Measurements from ENCODE around the gene LCLAT1.
"Not testable (repeated sequence)": the region's sequence is repeated elsewhere in the genome, so short reads cannot be mapped to it uniquely, and the experiment has no call there.

Gene LCLAT1

DNA sequence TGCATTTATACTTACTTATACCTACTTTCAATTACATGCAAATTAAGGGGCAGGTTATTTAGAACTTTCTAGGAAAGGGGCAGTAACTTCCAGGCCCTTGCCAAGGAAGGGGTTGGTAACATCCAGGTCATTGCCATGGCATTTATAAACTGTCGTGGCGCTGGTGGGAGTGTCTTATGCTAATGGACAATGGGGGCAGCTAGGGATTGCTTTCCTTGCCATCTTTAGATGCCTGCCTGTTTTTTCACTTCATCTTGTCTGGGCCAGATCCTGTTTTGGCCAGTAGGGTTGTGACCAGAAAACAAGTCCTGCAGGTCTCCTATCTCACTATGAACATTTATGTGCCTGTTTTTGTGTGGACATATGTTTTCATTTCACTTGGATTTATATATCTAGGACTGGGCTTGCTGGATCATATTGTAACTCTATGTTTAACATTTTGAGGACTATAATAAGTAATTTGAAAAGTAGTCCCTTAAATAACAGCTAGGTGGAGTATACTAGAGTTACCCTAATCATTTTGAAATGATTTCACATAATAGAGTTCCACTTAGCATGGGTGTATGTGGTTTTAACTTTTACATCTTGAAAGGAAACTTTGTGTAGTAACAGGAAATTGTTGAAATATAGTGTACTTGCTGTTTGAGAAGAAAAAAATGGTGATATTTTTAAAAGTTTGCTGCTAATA is 56.1 kb downstream of the LCLAT1 start:
- no peak overlapping the region for H3K9ac ChIP-seq (ENCODE audit: low read length)
- no peaks in the 10 kb centered on the region for H3K4me1 ChIP-seq (ENCODE audit: control insufficient read depth, insufficient read depth, low read length)
- H3K9me3 ChIP-seq (ENCODE audit: control insufficient read depth, low read length) = peaks cover 5% of the 10 kb centered on the region
- no peak overlapping the region for H3K4me3 ChIP-seq (ENCODE audit: low read length)
- no peaks in the 10 kb centered on the region for H3K27me3 ChIP-seq (ENCODE audit: control insufficient read depth, insufficient read depth, low read length)
- H3K36me3 ChIP-seq (ENCODE audit: control insufficient read depth, insufficient read depth, low read length) = no peaks in the 10 kb centered on the region

DNA sequence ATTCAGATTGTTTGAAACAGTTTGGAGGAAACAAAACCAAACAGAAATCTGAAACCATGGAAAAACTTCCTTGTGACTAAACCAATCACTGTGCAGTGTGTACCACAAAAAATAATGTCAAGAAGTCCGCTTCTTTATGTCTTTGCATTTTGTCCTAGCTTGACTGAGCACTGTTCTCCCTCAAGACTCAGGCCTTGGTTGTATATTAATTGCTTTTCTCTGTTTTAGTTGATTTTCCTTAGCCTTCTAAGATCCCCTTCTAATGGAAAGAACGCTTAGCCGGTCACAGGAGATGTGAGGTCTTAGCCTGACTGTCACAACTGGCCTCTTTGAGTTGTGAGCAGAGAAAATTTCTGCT is 56.6 kb downstream of the LCLAT1 start:
- Histone ChIP-seq H3K27me3 (ENCODE audit: control insufficient read depth, insufficient read depth, low read length) (no peaks in the 10 kb centered on the region), H3K4me3 (ENCODE audit: low read length) (no peak overlapping the region), H3K9ac (ENCODE audit: low read length) (no peak overlapping the region)

DNA sequence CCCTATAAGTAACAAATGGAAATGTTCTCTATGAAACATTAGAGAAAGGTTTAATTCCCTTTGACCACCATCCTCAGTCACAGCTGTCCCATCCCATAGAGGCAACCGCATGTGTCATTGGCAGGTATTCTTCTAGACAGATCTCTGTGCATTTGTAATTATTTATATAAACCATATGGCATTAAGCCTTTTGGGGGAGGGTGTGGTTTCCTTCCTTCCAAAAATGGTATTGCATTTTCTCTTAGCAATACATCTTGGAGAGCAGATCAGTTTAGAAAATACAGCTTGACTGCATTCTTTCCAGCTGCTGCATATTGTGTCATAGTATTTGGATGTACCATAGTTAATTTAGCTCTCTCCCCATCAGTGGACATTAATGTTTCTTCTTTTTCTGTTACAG is 57.7 kb downstream of the LCLAT1 start:
- no peaks in the 10 kb centered on the region for H3K36me3 ChIP-seq (ENCODE audit: control insufficient read depth, insufficient read depth, low read length)
- H3K9ac ChIP-seq (ENCODE audit: low read length) = no peak overlapping the region
- H3K4me3 ChIP-seq (ENCODE audit: low read length) = no peak overlapping the region
- no peaks in the 10 kb centered on the region for H3K4me1 ChIP-seq (ENCODE audit: control insufficient read depth, insufficient read depth, low read length)
- H3K27me3 ChIP-seq (ENCODE audit: control insufficient read depth, insufficient read depth, low read length) = no peaks in the 10 kb centered on the region
- H3K9me3 ChIP-seq (ENCODE audit: control insufficient read depth, low read length) = peaks cover 5% of the 10 kb centered on the region

More for the DNA sequence above, 56.6 kb downstream of the LCLAT1 start:
- peaks cover 5% of the 10 kb centered on the region for H3K9me3 ChIP-seq (ENCODE audit: control insufficient read depth, low read length)
- no peaks in the 10 kb centered on the region for H3K4me1 ChIP-seq (ENCODE audit: control insufficient read depth, insufficient read depth, low read length)
- no peaks in the 10 kb centered on the region for H3K36me3 ChIP-seq (ENCODE audit: control insufficient read depth, insufficient read depth, low read length)

DNA sequence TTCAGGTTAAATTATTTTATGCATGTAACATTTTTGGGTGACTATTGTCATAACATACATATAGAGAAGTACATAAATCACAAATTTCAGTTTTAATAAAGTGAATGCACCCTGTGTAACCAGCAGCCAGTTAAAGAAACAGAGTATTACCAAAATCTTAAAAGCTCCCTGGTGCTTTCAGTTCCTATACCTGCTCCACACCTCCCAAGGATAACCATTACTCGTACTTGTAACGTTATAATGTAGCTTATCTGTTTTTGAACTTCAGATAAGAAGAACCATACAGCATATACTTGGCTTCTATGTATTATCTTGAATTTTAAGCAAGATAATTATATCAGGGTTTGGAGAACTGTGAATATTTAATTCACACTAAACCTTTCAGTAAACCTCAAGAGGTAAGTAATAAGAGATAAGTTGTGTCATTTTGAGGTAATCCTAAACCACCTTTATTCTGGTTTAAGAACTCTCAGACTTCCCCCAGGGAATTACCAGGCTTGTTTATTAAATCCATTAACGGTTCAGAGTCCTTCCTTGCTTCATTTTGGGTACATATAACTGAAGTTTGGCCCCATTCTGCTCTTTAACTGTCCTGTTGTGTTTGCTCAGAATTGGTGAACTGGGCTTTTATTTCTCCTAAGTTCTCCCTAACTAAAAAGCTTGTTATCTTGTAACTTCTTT is 58.6 kb downstream of the LCLAT1 start:
- peaks cover 4% of the 10 kb centered on the region for H3K9me3 ChIP-seq (ENCODE audit: control insufficient read depth, low read length)
- H3K9ac ChIP-seq (ENCODE audit: low read length) = no peak overlapping the region
- no peaks in the 10 kb centered on the region for H3K36me3 ChIP-seq (ENCODE audit: control insufficient read depth, insufficient read depth, low read length)
- H3K4me1 ChIP-seq (ENCODE audit: control insufficient read depth, insufficient read depth, low read length) = no peaks in the 10 kb centered on the region
- H3K27me3 ChIP-seq (ENCODE audit: control insufficient read depth, insufficient read depth, low read length) = no peaks in the 10 kb centered on the region
- H3K4me3 ChIP-seq (ENCODE audit: low read length) = no peak overlapping the region

DNA sequence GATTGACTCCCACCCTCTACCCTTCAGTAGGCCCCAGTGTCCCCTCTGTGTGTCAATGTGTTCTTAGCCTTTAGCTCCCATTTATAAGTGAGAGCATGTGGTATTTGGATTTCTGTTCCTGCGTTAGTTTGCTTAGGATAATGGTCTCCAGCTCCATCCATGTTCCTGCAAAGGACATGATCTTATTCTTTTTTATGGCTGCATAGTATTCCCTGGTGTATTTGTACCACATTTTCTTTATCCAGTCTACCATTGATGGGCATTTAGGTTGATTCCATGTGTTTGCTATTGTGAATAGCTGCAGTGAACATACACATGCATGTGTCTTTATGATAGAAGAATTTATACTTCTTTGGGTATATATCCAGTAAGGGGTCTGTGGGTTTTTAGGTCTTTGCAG is 60.4 kb downstream of the LCLAT1 start:
- not testable (repeated sequence) for H3K4me3 ChIP-seq (ENCODE audit: low read length); H3K4me1 ChIP-seq (ENCODE audit: control insufficient read depth, insufficient read depth, low read length); H3K36me3 ChIP-seq (ENCODE audit: control insufficient read depth, insufficient read depth, low read length); H3K9ac ChIP-seq (ENCODE audit: low read length); H3K9me3 ChIP-seq (ENCODE audit: control insufficient read depth, low read length); H3K27me3 ChIP-seq (ENCODE audit: control insufficient read depth, insufficient read depth, low read length)

DNA sequence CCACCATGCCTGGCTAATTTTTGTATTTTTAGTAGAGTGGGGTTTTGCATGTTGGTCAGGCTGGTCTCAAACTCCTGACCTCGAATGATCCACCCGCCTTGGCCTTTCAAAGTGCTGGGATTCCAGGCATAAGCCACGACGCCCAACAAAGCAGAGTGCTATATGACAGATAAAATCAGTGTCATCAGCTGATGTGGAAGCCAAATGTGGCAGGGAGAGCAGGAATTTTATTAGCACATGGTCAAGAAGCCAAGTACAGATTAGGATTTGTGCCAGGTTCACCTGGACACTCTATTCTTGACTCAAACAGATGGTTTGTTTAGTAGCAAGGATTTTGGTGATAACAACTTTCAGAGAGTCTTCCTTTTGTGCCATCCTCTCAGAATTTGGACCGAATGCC is 62.7 kb downstream of the LCLAT1 start:
- H3K9me3 ChIP-seq (ENCODE audit: control insufficient read depth, low read length) = no peaks in the 10 kb centered on the region
- no peak overlapping the region for H3K4me3 ChIP-seq (ENCODE audit: low read length)
- H3K4me1 ChIP-seq (ENCODE audit: control insufficient read depth, insufficient read depth, low read length) = peaks cover 11% of the 10 kb centered on the region
- no peaks in the 10 kb centered on the region for H3K36me3 ChIP-seq (ENCODE audit: control insufficient read depth, insufficient read depth, low read length)
- no peak overlapping the region for H3K9ac ChIP-seq (ENCODE audit: low read length)
- no peaks in the 10 kb centered on the region for H3K27me3 ChIP-seq (ENCODE audit: control insufficient read depth, insufficient read depth, low read length)

DNA sequence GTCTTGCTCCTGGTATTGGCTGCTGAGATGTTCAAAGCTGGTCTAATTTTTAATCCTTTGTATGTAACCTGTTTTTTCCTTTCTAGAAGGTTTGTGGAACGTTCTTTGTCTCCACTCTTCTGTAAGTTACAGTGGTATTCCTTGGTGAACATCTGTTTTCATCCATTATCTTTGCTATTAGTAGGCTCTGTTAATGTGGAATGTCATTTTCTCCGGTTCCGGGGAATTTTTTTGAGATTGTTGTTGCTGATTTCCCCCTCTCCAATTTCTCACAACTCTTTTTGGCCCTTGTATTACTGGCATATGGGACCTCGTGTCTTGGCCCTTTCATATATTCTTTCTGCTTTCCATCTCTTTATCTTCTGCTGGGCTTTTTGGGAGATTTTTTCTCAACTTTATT is 63.4 kb downstream of the LCLAT1 start:
- no peaks in the 10 kb centered on the region for H3K9me3 ChIP-seq (ENCODE audit: control insufficient read depth, low read length)
- H3K36me3 ChIP-seq (ENCODE audit: control insufficient read depth, insufficient read depth, low read length) = no peaks in the 10 kb centered on the region
- no peaks in the 10 kb centered on the region for H3K27me3 ChIP-seq (ENCODE audit: control insufficient read depth, insufficient read depth, low read length)
- peaks cover 17% of the 10 kb centered on the region for H3K4me1 ChIP-seq (ENCODE audit: control insufficient read depth, insufficient read depth, low read length)
- no peak overlapping the region for H3K4me3 ChIP-seq (ENCODE audit: low read length)
- H3K9ac ChIP-seq (ENCODE audit: low read length) = no peak overlapping the region

DNA sequence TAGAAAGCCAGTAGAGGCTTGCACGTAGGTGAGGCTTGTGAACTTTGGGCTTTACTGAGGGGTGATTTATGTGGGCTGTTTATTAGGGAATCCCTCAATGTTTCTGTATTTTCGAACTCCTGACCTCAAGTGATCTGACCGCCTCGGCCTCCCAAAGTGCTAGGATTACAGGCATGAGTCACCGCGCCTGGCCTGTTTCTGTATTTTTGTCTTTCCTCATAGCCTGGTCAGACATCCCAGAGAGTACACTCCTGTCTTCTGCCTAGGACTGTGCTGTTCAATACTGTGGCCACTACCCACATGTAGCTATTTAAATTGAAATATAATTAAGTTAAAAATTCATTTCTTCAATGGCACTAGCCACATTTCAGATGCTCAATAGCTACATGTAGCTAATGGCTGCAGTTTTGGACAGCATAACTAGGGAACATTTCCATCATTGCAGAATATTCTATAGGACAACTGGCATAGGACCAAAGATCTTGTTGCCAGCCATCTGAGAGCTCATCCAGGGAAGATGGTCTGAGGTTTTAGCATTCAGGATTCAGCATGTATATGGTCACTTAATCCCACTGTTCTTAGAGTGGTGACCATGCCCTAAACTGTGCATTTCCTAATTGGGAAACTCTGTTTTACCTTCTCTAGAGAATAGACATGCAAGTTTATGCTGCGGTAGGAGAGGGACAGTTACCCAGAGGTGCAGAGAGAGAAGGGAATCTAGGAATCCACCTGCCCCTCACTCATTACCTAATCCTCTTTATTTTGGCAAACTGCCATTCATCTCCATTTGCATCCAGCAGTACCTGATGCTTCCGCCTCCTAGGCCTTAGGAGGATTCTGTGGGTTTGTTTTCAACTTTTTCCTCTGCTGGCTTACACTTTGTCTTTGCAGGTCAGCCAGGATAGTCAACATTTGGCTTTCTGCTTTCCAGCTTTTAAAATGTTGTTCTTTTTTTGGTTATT is 64.4 kb downstream of the LCLAT1 start:
- Histone ChIP-seq H3K36me3 (ENCODE audit: control insufficient read depth, insufficient read depth, low read length) (no peaks in the 10 kb centered on the region), H3K4me1 (ENCODE audit: control insufficient read depth, insufficient read depth, low read length) (peaks cover 17% of the 10 kb centered on the region), H3K9ac (ENCODE audit: low read length) (no peak overlapping the region), H3K4me3 (ENCODE audit: low read length) (no peak overlapping the region), H3K9me3 (ENCODE audit: control insufficient read depth, low read length) (no peaks in the 10 kb centered on the region), H3K27me3 (ENCODE audit: control insufficient read depth, insufficient read depth, low read length) (no peaks in the 10 kb centered on the region)

DNA sequence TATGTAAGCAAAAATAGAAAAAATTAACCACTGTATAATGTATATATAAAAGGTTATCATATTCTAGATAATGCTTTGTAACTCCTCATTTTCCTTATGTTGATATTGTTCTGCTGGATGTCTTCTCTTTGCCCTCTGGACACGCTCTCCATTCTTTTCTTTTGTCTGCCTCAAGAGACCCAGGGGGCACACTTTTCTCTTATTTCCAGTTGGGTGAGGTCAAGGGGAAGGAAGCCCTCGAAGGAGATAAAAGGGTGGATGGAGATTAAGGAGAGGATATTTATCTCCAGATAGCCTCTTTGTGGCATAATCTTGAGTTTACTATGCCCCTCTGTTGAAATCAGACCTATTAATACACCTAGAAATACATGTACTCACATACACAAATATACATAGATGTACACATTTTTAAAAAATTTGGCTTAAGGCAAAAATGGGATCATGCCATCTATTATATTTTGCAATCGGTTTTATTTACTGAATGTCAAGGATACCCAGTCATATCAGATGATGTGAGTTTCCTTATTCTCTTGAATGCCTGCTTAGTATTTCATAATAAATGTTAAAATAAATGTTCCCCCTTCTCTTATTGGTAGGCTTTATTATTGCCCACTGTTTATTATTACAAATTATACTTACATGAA is 65.3 kb downstream of the LCLAT1 start:
- Histone ChIP-seq H3K9me3 (ENCODE audit: control insufficient read depth, low read length) (no peaks in the 10 kb centered on the region), H3K4me1 (ENCODE audit: control insufficient read depth, insufficient read depth, low read length) (peaks cover 17% of the 10 kb centered on the region), H3K9ac (ENCODE audit: low read length) (no peak overlapping the region)

DNA sequence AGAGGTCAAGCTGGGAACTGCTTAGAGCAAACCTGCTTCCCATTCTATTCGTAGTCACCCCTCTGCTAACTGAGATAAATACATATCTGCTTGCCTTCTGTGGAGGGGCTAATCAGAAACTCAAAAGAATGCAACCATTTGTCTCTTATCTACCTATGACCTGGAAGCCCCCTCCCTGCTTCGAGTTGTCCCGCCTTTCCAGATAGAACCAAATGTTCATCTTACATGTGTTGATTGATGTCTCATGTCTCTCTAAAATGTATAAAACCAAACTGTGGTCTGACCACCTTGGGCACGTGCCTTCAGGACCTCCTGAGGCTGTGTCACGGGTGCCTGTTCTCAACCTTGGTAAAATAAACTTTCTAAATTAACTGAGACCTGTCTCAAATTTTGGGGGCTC is 66.6 kb downstream of the LCLAT1 start:
- H3K4me3 ChIP-seq (ENCODE audit: low read length); H3K9me3 ChIP-seq (ENCODE audit: control insufficient read depth, low read length); H3K9ac ChIP-seq (ENCODE audit: low read length); H3K27me3 ChIP-seq (ENCODE audit: control insufficient read depth, insufficient read depth, low read length); H3K36me3 ChIP-seq (ENCODE audit: control insufficient read depth, insufficient read depth, low read length): not testable (repeated sequence)
- peaks cover 23% of the 10 kb centered on the region for H3K4me1 ChIP-seq (ENCODE audit: control insufficient read depth, insufficient read depth, low read length)

More for the DNA sequence above, 65.3 kb downstream of the LCLAT1 start:
- H3K36me3 ChIP-seq (ENCODE audit: control insufficient read depth, insufficient read depth, low read length) = no peaks in the 10 kb centered on the region
- no peak overlapping the region for H3K4me3 ChIP-seq (ENCODE audit: low read length)
- no peaks in the 10 kb centered on the region for H3K27me3 ChIP-seq (ENCODE audit: control insufficient read depth, insufficient read depth, low read length)

DNA sequence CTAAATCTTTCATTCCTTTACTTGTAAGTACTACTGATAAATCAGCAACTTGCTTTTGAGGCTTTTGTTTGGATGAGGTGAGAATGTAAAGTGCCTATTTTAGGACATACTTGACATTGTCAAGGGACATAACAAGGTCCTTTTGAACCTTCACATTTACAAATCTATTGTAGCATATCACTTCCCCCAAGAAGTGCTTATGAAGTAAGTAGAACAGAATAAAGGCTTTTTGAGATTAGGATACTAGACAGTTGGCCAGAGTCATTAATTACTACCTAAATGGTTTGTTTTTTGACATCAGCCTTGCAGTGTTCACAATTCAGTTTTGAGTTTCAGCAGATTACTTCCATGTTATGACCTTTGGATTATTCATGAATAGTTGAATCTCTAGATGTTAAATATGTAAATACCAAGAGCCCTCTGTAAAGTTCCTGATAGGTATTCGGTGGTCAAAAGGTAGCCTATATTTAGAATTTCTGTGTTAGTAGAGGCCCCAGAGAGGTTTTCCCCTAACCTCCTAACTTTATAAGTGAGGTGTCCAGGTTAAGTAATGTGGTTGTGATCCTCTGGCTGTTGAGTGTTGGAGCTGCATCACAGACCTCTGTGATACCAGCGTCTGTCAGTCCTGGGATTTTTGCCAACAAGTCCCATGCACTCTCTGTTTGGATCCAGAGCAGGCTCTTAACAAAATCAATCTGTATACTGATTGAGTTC is 67.2 kb downstream of the LCLAT1 start:
- Histone ChIP-seq H3K27me3 (ENCODE audit: control insufficient read depth, insufficient read depth, low read length) (no peaks in the 10 kb centered on the region), H3K9me3 (ENCODE audit: control insufficient read depth, low read length) (no peaks in the 10 kb centered on the region), H3K36me3 (ENCODE audit: control insufficient read depth, insufficient read depth, low read length) (no peaks in the 10 kb centered on the region), H3K4me3 (ENCODE audit: low read length) (no peak overlapping the region), H3K4me1 (ENCODE audit: control insufficient read depth, insufficient read depth, low read length) (peaks cover 23% of the 10 kb centered on the region), H3K9ac (ENCODE audit: low read length) (no peak overlapping the region)
